ENCODE measurements around the gene CFAP300.

GRCh38 chr11:102017026-102017425 lies 30.2 kb upstream of the CFAP300 start:
- TF ChIP-seq CTCF (conservative IDR thresholded peaks at IDR 0.05; ENCODE audit: low read depth, low read length) (no peak), EZH2 (IDR thresholded peaks at IDR 0.05; ENCODE audit: low read length, unreplicated experiment) (no peak)

All from PC-3 (cell line).